Measurements from ENCODE around the gene AMPD2.

DNA sequence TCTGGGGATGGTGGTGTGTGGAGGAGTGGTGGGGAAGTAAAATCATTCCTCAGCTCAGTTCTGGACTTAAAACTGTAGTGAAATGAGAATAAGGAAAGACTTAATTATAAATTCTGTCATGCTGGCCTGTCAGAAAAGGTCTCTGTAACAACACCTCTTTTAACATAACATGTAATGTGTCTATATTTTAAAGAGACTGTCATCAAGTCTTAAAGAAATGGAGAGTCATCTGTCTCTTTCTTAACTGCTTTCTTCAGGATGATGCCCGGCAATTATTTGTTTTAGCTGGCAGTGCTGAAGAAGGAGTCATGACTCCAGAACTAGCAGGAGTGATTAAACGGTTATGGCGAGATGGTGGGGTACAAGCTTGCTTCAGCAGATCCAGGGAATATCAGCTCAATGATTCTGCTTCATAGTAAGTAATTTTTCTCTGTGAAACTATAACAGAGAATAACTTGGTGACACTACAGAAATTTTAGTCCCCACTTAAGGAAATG, 40.6 kb upstream of the AMPD2 start:
- TF ChIP-seq POLR2AphosphoS5 (IDR thresholded peaks at IDR 0.05): no peak
- TF ChIP-seq POLR2A (IDR thresholded peaks at IDR 0.05): no peak

All from transverse colon (tissue), 3 donors.